ENCODE measurements around the gene CFAP61.

DNA sequence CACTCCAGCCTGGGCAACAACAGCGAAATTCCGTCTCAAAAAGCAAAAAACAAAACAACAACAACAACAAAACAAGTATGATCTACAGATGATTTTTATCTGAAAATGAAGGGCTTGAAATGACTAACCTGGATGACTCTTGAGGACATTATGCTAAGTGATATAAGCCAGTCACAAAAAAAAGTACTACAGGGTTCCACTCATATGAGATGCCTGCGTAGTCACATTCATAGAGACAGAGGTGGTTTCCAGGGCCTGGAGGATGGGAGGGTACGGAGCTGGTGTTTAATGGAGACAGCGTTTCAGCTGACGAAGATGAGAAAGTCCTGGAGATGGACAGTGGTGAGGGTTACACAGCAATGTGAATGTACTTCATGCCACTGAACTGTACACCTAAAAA lies 307.3 kb downstream of the CFAP61 start:
- TF ChIP-seq, protein P1, sequence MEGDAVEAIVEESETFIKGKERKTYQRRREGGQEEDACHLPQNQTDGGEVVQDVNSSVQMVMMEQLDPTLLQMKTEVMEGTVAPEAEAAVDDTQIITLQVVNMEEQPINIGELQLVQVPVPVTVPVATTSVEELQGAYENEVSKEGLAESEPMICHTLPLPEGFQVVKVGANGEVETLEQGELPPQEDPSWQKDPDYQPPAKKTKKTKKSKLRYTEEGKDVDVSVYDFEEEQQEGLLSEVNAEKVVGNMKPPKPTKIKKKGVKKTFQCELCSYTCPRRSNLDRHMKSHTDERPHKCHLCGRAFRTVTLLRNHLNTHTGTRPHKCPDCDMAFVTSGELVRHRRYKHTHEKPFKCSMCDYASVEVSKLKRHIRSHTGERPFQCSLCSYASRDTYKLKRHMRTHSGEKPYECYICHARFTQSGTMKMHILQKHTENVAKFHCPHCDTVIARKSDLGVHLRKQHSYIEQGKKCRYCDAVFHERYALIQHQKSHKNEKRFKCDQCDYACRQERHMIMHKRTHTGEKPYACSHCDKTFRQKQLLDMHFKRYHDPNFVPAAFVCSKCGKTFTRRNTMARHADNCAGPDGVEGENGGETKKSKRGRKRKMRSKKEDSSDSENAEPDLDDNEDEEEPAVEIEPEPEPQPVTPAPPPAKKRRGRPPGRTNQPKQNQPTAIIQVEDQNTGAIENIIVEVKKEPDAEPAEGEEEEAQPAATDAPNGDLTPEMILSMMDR (conservative IDR thresholded peaks at IDR 0.05; ENCODE audit: low read length) = no peak
- TF ChIP-seq EZH2phosphoT487 (IDR thresholded peaks at IDR 0.05; ENCODE audit: borderline replicate concordance) = no peak

Data from Loucy (cell line).